GM18505 (cell line): ENCODE results near the gene ETFA.
A peak's percentile ranks its signal among the peaks of the same experiment; 100 is the strongest.

Experiments used
- ATAC-seq: cut with Tn5 transposase; IDR thresholded peaks from one replicate; pipeline ENCODE4 v1.9.1; 2021; ENCODE audit not compliant: unreplicated experiment
- POLR2A ChIP-seq: IDR thresholded peaks from 4 replicates; pipeline ENCODE4 v1.6.1; 2011; ENCODE audit warnings: borderline replicate concordance; ENCODE audit not compliant: insufficient read depth, insufficient read length; ENCODE audit errors: extremely low read depth

The ETFA gene

DNA sequence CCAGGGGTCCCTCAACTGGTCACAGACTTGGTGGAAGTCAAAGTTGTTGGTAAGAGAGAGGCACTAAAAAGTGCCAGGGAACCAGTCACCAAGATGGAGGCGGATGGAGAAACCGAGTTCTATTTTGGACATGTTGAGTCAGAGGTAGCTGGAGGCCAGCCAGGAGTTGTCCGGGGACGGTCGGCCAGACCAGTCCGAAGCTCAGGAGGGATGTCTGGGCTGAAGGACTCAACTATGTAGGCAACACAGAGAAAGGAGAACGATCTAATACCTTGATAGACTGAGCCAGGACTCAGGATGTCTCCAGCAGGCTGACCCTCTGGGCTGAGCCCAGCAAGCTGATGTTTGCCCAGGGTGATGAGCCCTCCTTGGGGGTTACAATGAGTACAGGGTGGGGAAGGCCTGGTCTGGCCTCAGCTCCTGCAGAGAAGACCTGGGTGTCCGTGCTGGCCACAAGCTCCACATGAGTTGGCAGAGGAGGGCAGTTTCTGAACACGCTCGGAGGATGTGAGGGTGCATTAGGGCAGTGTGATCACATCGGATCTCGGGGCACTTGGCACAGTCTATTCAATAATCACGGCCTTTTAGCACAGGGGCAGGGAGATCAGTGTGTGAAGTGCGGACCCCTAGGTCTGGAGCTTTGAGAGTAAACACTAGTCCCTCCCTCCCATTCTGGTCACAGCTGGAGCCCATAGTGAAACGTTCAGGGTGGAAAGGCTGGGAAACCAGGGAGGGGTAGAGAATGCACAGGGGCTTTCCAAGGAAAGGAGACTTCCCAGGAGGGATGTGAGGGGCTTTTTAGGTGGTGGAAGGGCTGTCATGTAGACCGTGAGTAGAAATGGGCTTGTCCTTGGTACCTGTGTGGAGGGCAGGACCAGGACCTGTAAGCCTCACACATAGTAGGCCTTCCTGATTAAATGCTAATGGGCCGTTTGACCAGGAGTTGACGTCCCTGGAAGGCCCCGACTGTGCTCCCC is 111.9 kb downstream of the ETFA start:
- ATAC-seq: no peak
- TF ChIP-seq POLR2A: no peak

DNA sequence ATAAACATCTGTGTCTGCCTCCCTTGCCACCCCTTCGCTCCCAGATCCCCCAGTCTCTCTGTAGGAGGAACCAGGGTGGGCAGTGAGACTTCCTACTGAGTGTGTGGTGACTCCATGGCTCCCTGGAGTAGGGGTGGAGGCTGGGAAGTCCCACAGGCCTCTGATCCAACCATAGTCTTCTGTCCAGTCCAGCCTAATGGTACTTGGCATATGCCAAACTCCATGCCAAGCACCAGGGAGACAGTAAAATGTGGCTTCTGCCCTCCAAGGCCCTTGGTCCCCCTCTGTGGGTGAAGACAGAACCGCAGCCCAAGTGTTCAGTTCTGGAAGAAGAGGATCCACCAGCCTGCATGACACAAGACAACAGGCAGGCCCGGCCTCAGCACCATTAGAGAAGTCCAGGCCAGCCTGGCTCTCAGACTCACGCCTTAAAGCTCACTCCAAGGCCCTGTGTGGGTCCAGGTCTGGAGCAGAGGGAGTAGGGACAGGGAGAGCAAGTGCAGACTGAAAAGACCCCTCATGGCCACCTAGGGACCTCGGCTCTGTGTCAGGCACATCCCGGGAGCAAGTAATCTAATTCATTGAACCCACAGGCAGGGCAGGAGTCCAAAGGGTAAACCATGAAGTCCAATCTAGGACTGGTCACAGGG is 112.7 kb downstream of the ETFA start:
- no peak for ATAC-seq
- TF ChIP-seq POLR2A: no peak

DNA sequence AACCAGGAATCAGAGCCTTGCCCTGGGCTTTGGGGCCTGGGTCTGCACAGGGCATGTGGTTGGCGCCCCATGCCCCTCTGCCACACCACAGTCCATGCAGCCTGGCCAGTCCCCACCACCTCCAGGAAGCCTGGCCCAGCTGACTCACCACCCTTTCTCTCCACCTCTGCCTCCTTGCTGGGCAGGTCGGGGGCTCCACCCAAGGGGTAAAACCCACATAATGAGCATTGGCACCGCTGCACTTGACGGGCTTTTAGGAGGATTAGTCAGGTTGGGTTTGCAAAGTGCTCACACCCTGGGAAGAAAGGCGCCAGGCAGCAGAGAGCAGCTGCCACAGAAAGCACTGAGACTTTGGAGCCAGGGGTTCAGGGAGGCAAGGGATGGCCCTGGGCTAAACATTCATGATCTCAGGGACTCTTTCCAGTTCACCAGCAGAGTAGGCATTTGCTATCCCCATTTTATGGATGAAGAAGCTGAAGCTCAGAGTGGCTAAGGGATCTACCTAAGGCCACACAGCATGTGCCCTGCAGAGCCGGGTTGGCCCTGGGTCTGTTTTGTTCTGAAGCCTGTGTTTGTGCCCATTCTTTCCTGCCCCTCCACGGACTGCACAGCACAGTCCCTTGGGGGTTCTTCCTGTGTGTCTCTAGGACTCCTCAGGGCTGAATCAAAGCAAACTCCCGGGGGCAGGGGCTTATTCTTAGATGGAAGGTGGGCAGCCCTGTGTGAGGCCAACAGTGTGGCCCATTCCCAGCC is 113.4 kb downstream of the ETFA start:
- no peak for ATAC-seq
- TF ChIP-seq POLR2A: no peak

- no peak for TF ChIP-seq POLR2A
- no peak for ATAC-seq
Measured at GRCh38 chr15:76196269-76197231, 114.7 kb downstream of the ETFA start.

- no peak for TF ChIP-seq POLR2A
- no peak for ATAC-seq
Measured at GRCh38 chr15:76195506-76196268, 115.6 kb downstream of the ETFA start.

GRCh38 chr15:76193934-76194333 is 117.3 kb downstream of the ETFA start:
- no peak for TF ChIP-seq POLR2A

DNA sequence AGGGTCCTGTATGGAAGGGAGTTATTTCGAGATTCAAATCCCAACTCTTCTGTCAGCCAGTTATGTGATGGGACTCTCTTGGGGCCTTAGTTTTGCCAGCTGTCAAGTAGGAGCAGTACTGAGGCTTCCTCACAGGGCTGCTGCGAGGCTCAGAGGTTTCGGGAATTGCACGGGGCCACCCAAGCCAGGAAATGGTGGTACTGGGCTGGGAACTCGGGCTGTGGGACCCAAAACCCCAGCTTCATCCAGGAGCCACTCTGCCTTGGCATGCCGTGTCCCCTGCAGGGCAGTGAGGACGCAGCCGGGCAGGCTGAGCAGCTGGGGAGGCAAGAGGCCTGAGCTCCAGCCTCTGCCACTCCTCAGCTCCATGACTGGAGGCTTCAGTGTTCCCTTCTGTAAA is 118.6 kb downstream of the ETFA start:
- ATAC-seq: no peak
- TF ChIP-seq POLR2A: no peak

More at GRCh38 chr15:76193934-76194333, 117.3 kb downstream of the ETFA start:
- ATAC-seq: no peak

DNA sequence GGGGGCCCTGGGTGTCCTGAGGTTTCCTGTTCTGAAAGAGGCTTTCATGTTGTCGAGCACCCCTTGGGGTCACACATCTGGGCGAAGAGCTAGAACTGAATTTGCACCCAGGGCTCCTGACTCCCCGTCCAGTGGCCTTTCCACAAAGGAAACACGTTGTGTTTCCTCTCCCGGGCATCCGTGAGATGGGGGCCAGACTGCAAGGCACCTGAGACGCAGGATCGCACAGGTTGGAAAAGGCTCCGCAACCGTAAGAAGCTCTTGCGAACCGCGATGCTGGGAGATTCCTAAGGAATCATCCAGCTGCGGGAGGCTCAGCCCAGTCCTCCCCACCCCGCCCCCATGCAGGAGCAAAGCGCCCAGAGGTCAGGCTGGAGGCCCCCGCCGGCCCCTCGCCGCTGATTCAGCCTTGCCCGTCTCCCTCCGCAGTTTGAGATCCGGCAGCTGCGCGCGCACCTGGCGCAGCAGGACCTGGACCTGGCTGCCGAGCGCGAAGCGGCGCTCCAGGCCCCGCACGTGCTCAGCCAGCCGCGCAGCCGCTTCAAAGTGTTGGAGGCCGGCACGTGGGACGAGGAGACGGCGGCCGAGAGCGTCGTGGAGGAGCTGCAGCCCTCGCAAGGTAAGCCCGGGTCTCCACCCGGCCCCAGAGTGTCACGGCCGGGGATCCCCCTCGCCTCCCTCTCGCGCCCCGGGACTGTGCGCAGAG is 119.6 kb downstream of the ETFA start:
- no peak for TF ChIP-seq POLR2A
- ATAC-seq: no peak

GRCh38 chr15:76190751-76191538 is 120.3 kb downstream of the ETFA start:
- ATAC-seq: peak; percentile 67
- no peak for TF ChIP-seq POLR2A

- no peak for TF ChIP-seq POLR2A
- ATAC-seq: no peak
Measured at GRCh38 chr15:76190070-76190564, 121.2 kb downstream of the ETFA start.
